Mucosa of descending colon (tissue), 3 donors: ENCODE measurements around the gene SEMA3E. TPM values are rescaled to one million over a fixed set of nuclear protein-coding genes. Genes with fewer than 3 reads are reported as not detected.

Experiments
- ATAC-seq: fragments of 200-7000 bp; cut with Tn5 transposase; one replicate; pipeline ENCODE4 v1.9.1; 2020; ENCODE audit warnings: mild to moderate bottlenecking, moderate library complexity
- DNase-seq, 3 donors: peaks; one replicate each; pipeline ENCODE4 v3.0.0-alpha.2; 2020
- H3K36me3 ChIP-seq: fragments of 200-600 bp; one replicate; pipeline ENCODE4 v1.8.0; 2021; ENCODE audit warnings: low read depth, mild to moderate bottlenecking
- H3K4me1 ChIP-seq: fragments of 200-600 bp; one replicate; pipeline ENCODE4 v1.8.0; 2021; ENCODE audit warnings: low read depth, mild to moderate bottlenecking
- H3K4me3 ChIP-seq: fragments of 200-600 bp; one replicate; pipeline ENCODE4 v1.8.0; 2021; ENCODE audit warnings: mild to moderate bottlenecking
- H3K9me3 ChIP-seq: fragments of 200-600 bp; one replicate; pipeline ENCODE4 v1.8.0; 2021; ENCODE audit warnings: mild to moderate bottlenecking
- CTCF ChIP-seq: fragments of 200-600 bp; IDR thresholded peaks from one replicate; pipeline ENCODE4 v1.8.0; 2022; ENCODE audit warnings: antibody characterized with exemption, mild to moderate bottlenecking
- intact Hi-C, 2 donors: fragments of 100-400 bp; cut with DNase I in 1 of 2; cut with micrococcal nuclease in 1 of 2; formaldehyde crosslinking; loops; one replicate each; pipeline versions ENCODE4 v1.11.0 to v1.11.1; 2022; cut with DNase I, micrococcal nuclease
- total RNA-seq, 3 donors: library from RNA; stranded (reverse); fragmentation: NEBNext Ultra II Directional in 2 of 3; extraction: Animal tissue kit (Norgen Biotek cat#: 25700) in 2 of 3; gene quantifications; one replicate each; pipeline versions ENCODE4 v1.2.1 to v1.2.4, GENCODE V29; 2021 to 2023
- donor health status: DM: no; HTN: no; CAD: no; lungs with moderate emphysema.
- donor health status: DM: no; HTN: no; CAD: no.
- donor health status: DM: no; HTN: yes; CAD: no.

SEMA3E gene
- total RNA-seq, 3 donors from 2014 or later = 1.7 to 5.8 (median 2.7) TPM

DNA sequence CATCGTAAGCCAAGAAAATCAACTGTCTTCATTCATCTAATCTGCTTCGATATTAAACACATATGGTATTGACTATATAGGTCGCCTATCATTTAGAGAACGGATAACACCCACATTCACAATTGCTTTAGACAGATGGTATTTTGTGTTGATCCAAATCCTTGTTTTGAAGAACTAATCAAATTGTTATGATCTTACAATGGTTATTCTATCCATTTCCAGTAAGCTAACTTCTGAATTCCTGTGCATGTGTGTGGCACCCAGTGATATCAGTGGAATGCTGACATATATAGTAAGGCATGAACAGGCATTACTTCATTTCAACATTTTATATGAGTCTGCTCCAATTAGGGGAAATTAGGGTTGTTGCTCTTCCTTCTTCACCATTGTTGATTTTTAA lies 98.8 kb downstream of the SEMA3E start:
- Histone ChIP-seq H3K36me3 (no peaks in the 10 kb centered on the region), H3K9me3 (peaks cover 4% of the 10 kb centered on the region), H3K4me1 (no peaks in the 10 kb centered on the region), H3K4me3 (no peak overlapping the region)
- ATAC-seq (no peak), DNase-seq (no peak)
- no peak for TF ChIP-seq CTCF
- intact Hi-C loops = no loop called here

DNA sequence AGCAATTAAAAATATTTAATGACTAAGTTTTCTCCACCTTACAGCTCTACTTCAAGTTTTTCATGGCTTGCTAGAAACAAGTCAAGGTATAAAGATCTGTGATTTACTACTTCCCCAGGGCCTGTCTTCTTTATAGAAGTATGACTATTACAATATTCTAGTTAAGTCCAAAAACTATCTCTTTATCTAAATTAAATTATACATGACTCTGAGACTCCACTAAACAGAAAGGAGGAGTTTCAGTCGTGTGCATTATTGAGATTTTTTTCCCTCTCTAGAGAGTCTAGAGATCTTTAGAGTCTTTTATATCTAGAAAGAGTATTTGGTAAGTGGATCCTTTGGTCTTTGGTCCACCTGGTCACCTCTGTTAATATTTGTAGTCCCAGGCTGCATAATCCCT lies 100.7 kb downstream of the SEMA3E start:
- DNase-seq = no peak
- ATAC-seq = no peak
- Histone ChIP-seq H3K9me3 (peaks cover 4% of the 10 kb centered on the region), H3K4me1 (no peaks in the 10 kb centered on the region), H3K4me3 (no peak overlapping the region), H3K36me3 (no peaks in the 10 kb centered on the region)
- TF ChIP-seq CTCF = no peak
- intact Hi-C loops = no loop called here

GRCh38 chr7:83547526-83547925 lies 101.4 kb downstream of the SEMA3E start:
- no peaks in the 10 kb centered on the region for H3K4me1 ChIP-seq
- H3K36me3 ChIP-seq = no peaks in the 10 kb centered on the region
- ATAC-seq = peak; percentile 85
- TF ChIP-seq CTCF = no peak
- intact Hi-C loops = no loop called here
- peak in 1 of 3 donors; percentile 18 for DNase-seq
- H3K4me3 ChIP-seq = no peak overlapping the region
- H3K9me3 ChIP-seq = peaks cover 3% of the 10 kb centered on the region

GRCh38 chr7:83546586-83546985 lies 102.4 kb downstream of the SEMA3E start:
- Histone ChIP-seq H3K4me3 (no peak overlapping the region), H3K9me3 (no peaks in the 10 kb centered on the region), H3K36me3 (no peaks in the 10 kb centered on the region), H3K4me1 (no peaks in the 10 kb centered on the region)
- no peak for ATAC-seq
- intact Hi-C loops = no loop called here
- TF ChIP-seq CTCF = no peak
- DNase-seq = no peak

- Histone ChIP-seq H3K4me3 (no peak overlapping the region), H3K36me3 (no peaks in the 10 kb centered on the region), H3K4me1 (no peaks in the 10 kb centered on the region), H3K9me3 (no peaks in the 10 kb centered on the region)
- intact Hi-C loops = no loop called here
- no peak for TF ChIP-seq CTCF
- DNase-seq (no peak), ATAC-seq (no peak)
These were observed 107.6 kb downstream of the SEMA3E start for GRCh38 chr7:83541187-83541960.
